Measurements from ENCODE around the gene TRIM38. TPM values are rescaled to one million over a fixed set of nuclear protein-coding genes. Genes with fewer than 3 reads are reported as not detected.

Gene TRIM38
- total RNA-seq, 1 donor, result 13.8 TPM

- peak overlapping the region; percentile 41 for H3K4me3 ChIP-seq (ENCODE audit: low read depth, low read length)
- TF ChIP-seq CTCF (IDR thresholded peaks at IDR 0.05; ENCODE audit: insufficient read depth, low read depth, low read length), result no peak
- no peak for DNase-seq (ENCODE audit: low read depth)
Measured at GRCh38 chr6:26016245-26016962, 53.8 kb downstream of the TRIM38 start.

GRCh38 chr6:26016963-26017631 is 54.5 kb downstream of the TRIM38 start:
- no peak for DNase-seq (ENCODE audit: low read depth)
- no peak for TF ChIP-seq CTCF (IDR thresholded peaks at IDR 0.05; ENCODE audit: insufficient read depth, low read depth, low read length)
- peak overlapping the region; percentile 41 for H3K4me3 ChIP-seq (ENCODE audit: low read depth, low read length)

- peak; percentile 74 for DNase-seq (ENCODE audit: low read depth)
- TF ChIP-seq CTCF (IDR thresholded peaks at IDR 0.05; ENCODE audit: insufficient read depth, low read depth, low read length), result peak; percentile 34
- H3K4me3 ChIP-seq (ENCODE audit: low read depth, low read length), result peak overlapping the region; percentile 41
Measured at GRCh38 chr6:26017632-26017966, 55.0 kb downstream of the TRIM38 start.

GRCh38 chr6:26019261-26019830 is 56.7 kb downstream of the TRIM38 start:
- DNase-seq (ENCODE audit: low read depth), result no peak
- no peak for TF ChIP-seq CTCF (IDR thresholded peaks at IDR 0.05; ENCODE audit: insufficient read depth, low read depth, low read length)
- no peak overlapping the region for H3K4me3 ChIP-seq (ENCODE audit: low read depth, low read length)

- DNase-seq (ENCODE audit: low read depth), result no peak
- TF ChIP-seq CTCF (IDR thresholded peaks at IDR 0.05; ENCODE audit: insufficient read depth, low read depth, low read length), result no peak
- peak overlapping the region; percentile 79 for H3K4me3 ChIP-seq (ENCODE audit: low read depth, low read length)
Measured at GRCh38 chr6:26019967-26020328, 57.3 kb downstream of the TRIM38 start.

GRCh38 chr6:26020329-26021000 is 57.9 kb downstream of the TRIM38 start:
- no peak for TF ChIP-seq CTCF (IDR thresholded peaks at IDR 0.05; ENCODE audit: insufficient read depth, low read depth, low read length)
- DNase-seq (ENCODE audit: low read depth), result peak; percentile 93
- peak overlapping the region; percentile 79 for H3K4me3 ChIP-seq (ENCODE audit: low read depth, low read length)

All from fibroblast of villous mesenchyme (primary cell).